GM23248 (cell line): ENCODE measurements around the gene SELENOO. TPM values are rescaled to one million over a fixed set of nuclear protein-coding genes. Genes with fewer than 3 reads are reported as not detected.

ENCODE experiments used
- DNase-seq: peaks from one replicate; pipeline ENCODE4 v3.0.0-alpha.2; 2015
- H2AFZ ChIP-seq: fragments of 200-600 bp; sonication (generic); 2 replicates; pipeline ENCODE4 v1.6.1; 2016; ENCODE audit warnings: antibody characterized with exemption
- H3F3A ChIP-seq: fragments of 200-600 bp; sonication (generic); 2 replicates; pipeline ENCODE4 v1.6.1; 2016; ENCODE audit warnings: mild to moderate bottlenecking, antibody characterized with exemption, mixed run types; ENCODE audit not compliant: insufficient read depth
- H3K27ac ChIP-seq: fragments of 200-600 bp; sonication (generic); 2 replicates; pipeline ENCODE4 v1.5.1; 2016; ENCODE audit warnings: mild to moderate bottlenecking
- H3K27me3 ChIP-seq: fragments of 200-600 bp; sonication (generic); replicated peaks from 2 replicates; pipeline ENCODE4 v1.6.1; 2016; ENCODE audit warnings: mild to moderate bottlenecking; ENCODE audit not compliant: insufficient read depth
- H3K36me3 ChIP-seq: fragments of 200-600 bp; sonication (generic); 2 replicates; pipeline ENCODE4 v1.6.1; 2016; ENCODE audit warnings: low read depth, mild to moderate bottlenecking
- H3K4me1 ChIP-seq: fragments of 200-600 bp; sonication (generic); 2 replicates; pipeline ENCODE4 v1.6.1; 2016; ENCODE audit warnings: mild to moderate bottlenecking; ENCODE audit not compliant: insufficient read depth
- H3K4me2 ChIP-seq: fragments of 200-600 bp; sonication (generic); one replicate; pipeline ENCODE4 v1.6.1; 2016; ENCODE audit warnings: mild to moderate bottlenecking; ENCODE audit not compliant: unreplicated experiment
- H3K4me3 ChIP-seq: fragments of 200-600 bp; sonication (generic); 2 replicates; pipeline ENCODE4 v1.5.1; 2016; ENCODE audit warnings: mild to moderate bottlenecking
- H3K79me2 ChIP-seq: fragments of 200-600 bp; sonication (generic); 2 replicates; pipeline ENCODE4 v1.6.1; 2016; ENCODE audit warnings: mild to moderate bottlenecking; ENCODE audit not compliant: insufficient read depth
- H3K9ac ChIP-seq: fragments of 200-600 bp; sonication (generic); 2 replicates; pipeline ENCODE4 v1.6.1; 2016; ENCODE audit warnings: mild to moderate bottlenecking
- H3K9me2 ChIP-seq: fragments of 200-600 bp; sonication (generic); 2 replicates; pipeline ENCODE4 v1.6.1; 2016; ENCODE audit warnings: mixed run types, mild to moderate bottlenecking, moderate library complexity; ENCODE audit not compliant: insufficient read depth
- H3K9me3 ChIP-seq: fragments of 200-600 bp; sonication (generic); one replicate; pipeline ENCODE4 v1.6.1; 2017; ENCODE audit warnings: low read depth
- H4K20me1 ChIP-seq: fragments of 200-600 bp; sonication (generic); 2 replicates; pipeline ENCODE4 v1.6.0; 2016; ENCODE audit not compliant: insufficient read depth
- EZH2 ChIP-seq: fragments of 200-600 bp; sonication (generic); IDR thresholded peaks from 2 replicates; pipeline ENCODE4 v1.6.1; 2018; ENCODE audit warnings: antibody characterized with exemption, mild to moderate bottlenecking; ENCODE audit not compliant: insufficient read depth, poor library complexity, severe bottlenecking
- EZH2phosphoT487 ChIP-seq: fragments of 200-600 bp; sonication (generic); IDR thresholded peaks from 2 replicates; pipeline ENCODE4 v1.6.1; 2018; ENCODE audit warnings: antibody characterized with exemption, moderate library complexity, mild to moderate bottlenecking, low read depth; ENCODE audit not compliant: insufficient read depth
- WGBS, 2 experiments: methylation state at CpG; one replicate each; pipeline ENCODE4 v1.1.6; 2015 to 2017; ENCODE audit warnings: low lambda C conversion rate in 2 of 2, low coverage in 1 of 2; ENCODE audit errors: missing lambda C conversion rate in 2 of 2; 5-methylcytosine and 5-hydroxymethylcytosine counted together
- in situ Hi-C: fragments of 300-500 bp; cut with MboI; formaldehyde crosslinking; loops from 2 replicates; pipeline ENCODE4 v1.15.0; 2020
- polyA plus RNA-seq: library from polyadenylated mRNA; unstranded; fragments of >200 nt; fragmentation: Nextera tagmentation; extraction: Ambion mirVana; gene quantifications from 2 replicates; pipeline ENCODE4 v1.2.1, GENCODE V29; 2016
- total RNA-seq: library from RNA; depleted of rRNA; stranded (reverse); fragments of >200 nt; shearing (Covaris generic); gene quantifications from 2 replicates; pipeline ENCODE4 v1.2.3, GENCODE V29; 2014

Gene SELENOO
- total and polyA plus RNA-seq, 2 experiments from 2014 or later: 5.0 to 24.3 TPM

DNA sequence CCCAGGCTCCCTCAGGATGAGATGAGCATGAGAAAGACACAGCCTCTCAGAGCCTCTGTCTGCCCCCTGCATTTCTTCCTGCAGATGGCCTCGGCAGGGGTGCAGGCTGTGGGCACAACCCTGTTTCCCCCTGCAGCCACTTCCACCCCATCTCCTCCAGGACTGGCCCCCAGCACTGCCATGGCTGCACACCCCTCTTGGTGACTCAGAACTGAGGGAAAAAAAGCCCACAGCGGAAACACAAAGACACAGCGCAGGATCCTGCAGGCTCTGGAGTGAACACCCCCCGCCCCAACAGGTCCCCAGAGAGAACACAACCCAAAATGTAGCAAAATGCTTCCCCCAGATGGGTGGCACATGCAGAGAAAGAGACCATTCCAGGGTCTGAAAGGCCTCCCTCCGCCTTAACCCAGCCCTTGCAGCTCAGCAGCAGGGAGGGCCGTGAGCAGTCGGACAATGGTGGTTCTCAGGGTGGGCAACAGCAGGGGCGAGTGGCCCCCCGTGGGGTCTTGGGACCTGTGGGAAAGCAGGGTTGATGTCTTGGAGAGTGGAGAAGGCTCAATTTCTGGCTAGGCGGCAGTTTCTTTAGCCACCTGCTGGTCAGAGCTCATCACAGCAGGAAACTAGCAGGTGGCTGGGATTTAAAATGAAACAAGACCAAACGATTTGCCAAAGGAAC is 36.1 kb downstream of the SELENOO start:
- Histone ChIP-seq H2AFZ (no peak overlapping the region), H3F3A (no peaks in the 10 kb centered on the region), H3K27ac (no peak overlapping the region), H4K20me1 (no peaks in the 10 kb centered on the region), H3K9me2 (no peaks in the 10 kb centered on the region), H3K4me3 (no peak overlapping the region), H3K79me2 (peaks cover 71% of the 10 kb centered on the region), H3K27me3 (no peaks in the 10 kb centered on the region), H3K4me2 (no peak overlapping the region), H3K36me3 (no peaks in the 10 kb centered on the region), H3K9ac (no peak overlapping the region), H3K4me1 (peaks cover 6% of the 10 kb centered on the region; the same call in 1 of the 2 replicates), H3K9me3 (no peaks in the 10 kb centered on the region)
- in situ Hi-C loops: no loop called here
- peak; percentile 36 for DNase-seq
- TF ChIP-seq EZH2phosphoT487: no peak
- no peak for TF ChIP-seq EZH2
- 65 to 74% methylated on average over 10 to 11 of the region's 11 CpGs for WGBS, 2 experiments

DNA sequence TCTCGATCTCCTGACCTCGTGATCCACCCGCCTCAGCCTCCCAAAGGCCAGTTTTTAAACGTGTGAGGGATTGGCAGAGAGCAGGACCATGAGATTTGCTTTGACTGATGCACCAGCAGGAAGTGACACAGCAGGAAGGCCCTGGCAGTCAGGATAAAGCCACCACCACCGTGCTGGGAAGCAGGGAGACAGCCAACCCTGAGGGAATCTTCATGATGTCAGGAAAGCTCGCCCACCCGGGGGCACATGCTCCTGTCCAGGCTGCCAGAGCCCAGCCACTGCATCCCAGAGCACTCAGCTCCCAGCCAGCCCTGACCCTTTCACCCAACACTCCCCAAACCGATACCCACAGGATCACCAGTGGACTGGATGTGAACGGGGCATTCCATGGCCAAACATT is 37.9 kb downstream of the SELENOO start:
- 76 to 78% methylated on average over 8 to 9 of the region's 9 CpGs for WGBS, 2 experiments
- no peaks in the 10 kb centered on the region for H3K9me3 ChIP-seq
- no peak overlapping the region for H2AFZ ChIP-seq
- H3K36me3 ChIP-seq: no peaks in the 10 kb centered on the region
- H3K4me3 ChIP-seq: no peak overlapping the region
- H3K27me3 ChIP-seq: no peaks in the 10 kb centered on the region
- no peaks in the 10 kb centered on the region for H3K9me2 ChIP-seq
- H3K9ac ChIP-seq: no peak overlapping the region
- no peak overlapping the region for H3K4me2 ChIP-seq
- H3K79me2 ChIP-seq: peaks cover 90% of the 10 kb centered on the region
- TF ChIP-seq EZH2 (no peak), EZH2phosphoT487 (no peak)
- DNase-seq: no peak
- H3K27ac ChIP-seq: no peak overlapping the region
- peaks cover 12% of the 10 kb centered on the region; the same call in 1 of the 2 replicates for H3K4me1 ChIP-seq
- H4K20me1 ChIP-seq: no peaks in the 10 kb centered on the region
- no peaks in the 10 kb centered on the region for H3F3A ChIP-seq
- in situ Hi-C loops: no loop called here

DNA sequence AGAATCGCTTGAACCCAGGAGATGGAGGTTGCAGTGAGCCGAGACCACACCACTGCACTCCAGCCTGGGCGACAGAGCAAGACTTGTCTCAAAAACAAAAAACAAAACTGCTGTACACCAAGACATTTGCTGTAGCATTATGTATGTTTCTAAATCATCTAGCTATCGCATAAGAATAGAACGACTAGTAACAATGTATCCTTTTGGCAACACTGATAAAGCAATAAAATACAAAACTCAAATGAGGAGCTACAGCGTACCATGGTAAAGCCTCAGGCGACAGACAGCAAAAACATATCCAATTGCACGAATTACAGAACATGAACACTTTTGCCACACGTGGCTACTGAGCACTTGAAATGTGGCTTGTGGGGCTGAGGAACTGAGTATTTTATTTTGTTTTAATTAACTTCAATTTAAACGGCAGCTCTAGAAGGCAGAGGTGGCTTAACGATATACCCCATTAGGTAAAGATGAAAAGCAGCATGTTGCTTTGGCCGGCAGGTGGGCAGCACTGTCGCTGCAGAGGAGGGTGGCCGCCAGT is 41.7 kb downstream of the SELENOO start:
- Histone ChIP-seq H4K20me1 (no peaks in the 10 kb centered on the region), H3F3A (no peaks in the 10 kb centered on the region), H3K4me3 (peak overlapping the region; percentile 94), H3K9me2 (no peaks in the 10 kb centered on the region), H3K4me1 (peaks cover 12% of the 10 kb centered on the region; the same call in 1 of the 2 replicates), H3K9ac (peak overlapping the region; percentile 92), H3K9me3 (no peaks in the 10 kb centered on the region), H2AFZ (no peak overlapping the region), H3K79me2 (peaks cover 93% of the 10 kb centered on the region), H3K36me3 (no peaks in the 10 kb centered on the region), H3K4me2 (peak overlapping the region; percentile 80), H3K27me3 (no peaks in the 10 kb centered on the region), H3K27ac (no peak overlapping the region)
- in situ Hi-C loops: no loop called here
- TF ChIP-seq EZH2: no peak
- no peak for TF ChIP-seq EZH2phosphoT487
- 25 to 27% methylated on average over 14 of the region's 14 CpGs for WGBS, 2 experiments
- peak; percentile 37 for DNase-seq

DNA sequence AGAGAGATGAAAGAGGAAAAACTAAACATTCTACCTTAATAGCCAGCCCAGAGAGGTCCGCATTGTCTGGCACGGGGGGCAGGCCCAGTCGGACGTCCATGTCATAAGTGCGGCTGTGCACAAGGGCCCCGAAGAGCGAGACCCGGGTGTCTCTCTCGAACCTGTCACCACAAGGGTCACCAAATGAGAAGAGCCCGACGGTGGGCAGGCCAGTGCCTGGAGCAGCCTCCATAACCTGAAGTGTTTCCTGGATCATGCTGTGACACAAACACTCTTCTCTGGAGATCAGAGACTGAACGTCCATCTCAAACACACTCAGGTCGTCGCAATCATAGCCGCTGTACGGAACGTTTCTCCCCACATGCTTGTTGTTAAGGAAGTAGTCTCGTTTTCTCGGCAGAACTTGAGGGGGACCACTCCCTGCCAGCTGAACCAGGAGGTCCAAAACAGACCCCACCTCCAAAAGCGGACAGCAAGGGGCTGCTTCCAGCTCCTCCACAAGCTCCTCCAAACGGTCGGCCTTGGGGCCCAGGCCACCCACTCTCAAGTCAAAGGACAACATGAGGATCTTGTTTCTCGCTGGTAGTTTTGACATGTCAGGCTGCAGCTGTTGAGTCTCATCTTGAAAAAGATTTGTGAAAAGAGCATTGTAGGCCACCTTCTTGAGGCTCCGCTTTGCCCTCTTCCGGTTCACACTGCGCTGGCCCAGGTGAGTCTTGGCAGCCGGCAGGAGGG is 43.0 kb downstream of the SELENOO start:
- in situ Hi-C loops: no loop called here
- WGBS, 2 experiments: 9% methylated on average over 25 to 27 of the region's 27 CpGs
- Histone ChIP-seq H3K36me3 (no peaks in the 10 kb centered on the region), H3K79me2 (peaks cover 85% of the 10 kb centered on the region), H3K9ac (peak overlapping the region; percentile 92), H3K9me3 (no peaks in the 10 kb centered on the region), H3K27me3 (no peaks in the 10 kb centered on the region), H4K20me1 (no peaks in the 10 kb centered on the region), H3K9me2 (no peaks in the 10 kb centered on the region), H3K4me2 (peak overlapping the region; percentile 80), H3F3A (no peaks in the 10 kb centered on the region), H3K4me1 (peaks cover 12% of the 10 kb centered on the region; the same call in 1 of the 2 replicates), H3K27ac (peak overlapping the region; percentile 76), H3K4me3 (peak overlapping the region; percentile 94), H2AFZ (peak overlapping the region; percentile 92)
- DNase-seq: peak; percentile 29
- TF ChIP-seq EZH2phosphoT487: no peak
- no peak for TF ChIP-seq EZH2
